GM12801 (cell line): ENCODE measurements around the gene AK5.

Experiments used
- TF ChIP-seq, protein P1 (sequence below): IDR thresholded peaks from one replicate; pipeline ENCODE4 v1.5.1; 2011; ENCODE audit warnings: control low read depth; ENCODE audit not compliant: insufficient read length; ENCODE audit errors: extremely low read depth

The AK5 gene

DNA sequence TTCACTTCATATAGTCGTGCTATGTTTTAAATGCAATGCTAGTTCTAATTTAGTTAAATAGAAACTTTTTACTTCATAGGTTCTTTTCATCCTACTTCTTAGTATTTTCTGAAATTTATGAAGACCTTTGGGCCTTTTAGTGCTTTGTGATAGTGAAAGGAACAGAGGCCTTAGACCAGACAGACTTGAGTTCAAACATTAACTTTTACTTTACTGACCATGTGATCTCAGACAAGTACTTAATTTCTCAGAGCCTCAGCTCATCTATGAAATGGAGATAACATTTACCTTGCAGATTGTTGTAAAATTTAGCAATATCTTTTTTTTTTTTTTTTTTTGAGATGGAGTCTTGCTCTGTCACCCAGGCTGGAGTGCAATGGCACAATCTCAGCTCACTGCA is 57.5 kb downstream of the AK5 start:
- TF ChIP-seq, protein P1, sequence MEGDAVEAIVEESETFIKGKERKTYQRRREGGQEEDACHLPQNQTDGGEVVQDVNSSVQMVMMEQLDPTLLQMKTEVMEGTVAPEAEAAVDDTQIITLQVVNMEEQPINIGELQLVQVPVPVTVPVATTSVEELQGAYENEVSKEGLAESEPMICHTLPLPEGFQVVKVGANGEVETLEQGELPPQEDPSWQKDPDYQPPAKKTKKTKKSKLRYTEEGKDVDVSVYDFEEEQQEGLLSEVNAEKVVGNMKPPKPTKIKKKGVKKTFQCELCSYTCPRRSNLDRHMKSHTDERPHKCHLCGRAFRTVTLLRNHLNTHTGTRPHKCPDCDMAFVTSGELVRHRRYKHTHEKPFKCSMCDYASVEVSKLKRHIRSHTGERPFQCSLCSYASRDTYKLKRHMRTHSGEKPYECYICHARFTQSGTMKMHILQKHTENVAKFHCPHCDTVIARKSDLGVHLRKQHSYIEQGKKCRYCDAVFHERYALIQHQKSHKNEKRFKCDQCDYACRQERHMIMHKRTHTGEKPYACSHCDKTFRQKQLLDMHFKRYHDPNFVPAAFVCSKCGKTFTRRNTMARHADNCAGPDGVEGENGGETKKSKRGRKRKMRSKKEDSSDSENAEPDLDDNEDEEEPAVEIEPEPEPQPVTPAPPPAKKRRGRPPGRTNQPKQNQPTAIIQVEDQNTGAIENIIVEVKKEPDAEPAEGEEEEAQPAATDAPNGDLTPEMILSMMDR = no peak

DNA sequence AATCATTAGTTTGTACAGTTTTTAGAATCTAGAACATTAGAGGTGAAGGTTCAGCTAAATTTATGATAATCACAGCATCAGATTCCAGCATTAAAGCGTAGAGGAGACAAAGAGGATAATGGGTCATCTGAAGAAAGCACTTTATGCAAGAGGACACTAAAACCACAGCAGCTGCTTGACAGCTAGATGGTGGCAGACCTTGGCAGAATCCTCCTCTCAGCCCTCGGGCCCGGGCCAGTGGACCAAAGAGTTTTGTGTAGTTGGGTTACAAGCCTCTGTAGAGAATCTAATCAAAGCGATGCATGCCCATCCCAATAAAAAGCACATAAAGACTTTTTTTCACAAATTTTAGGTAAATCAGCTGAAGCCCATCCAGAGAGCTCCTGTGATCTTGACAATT is 59.4 kb downstream of the AK5 start:
- TF ChIP-seq, protein P1 = no peak

DNA sequence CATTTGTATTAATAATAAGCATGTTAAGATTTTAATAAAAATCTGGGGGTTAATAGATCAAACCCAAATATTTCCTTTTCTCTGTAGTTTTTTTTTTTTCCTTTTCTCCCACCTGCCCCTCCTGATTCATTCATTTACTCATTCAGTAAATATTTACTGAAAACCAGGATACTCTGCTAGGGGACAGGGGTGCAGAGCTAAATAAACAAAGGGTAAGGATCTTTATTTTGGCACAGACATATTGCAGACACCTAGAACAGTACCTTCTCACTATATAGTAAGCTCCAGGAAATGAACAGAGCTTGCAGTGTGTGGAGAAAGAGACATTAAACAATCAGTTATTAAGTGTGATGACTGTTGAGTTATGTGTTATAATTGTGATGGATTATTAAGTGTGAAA is 60.9 kb downstream of the AK5 start:
- TF ChIP-seq, protein P1 = no peak

DNA sequence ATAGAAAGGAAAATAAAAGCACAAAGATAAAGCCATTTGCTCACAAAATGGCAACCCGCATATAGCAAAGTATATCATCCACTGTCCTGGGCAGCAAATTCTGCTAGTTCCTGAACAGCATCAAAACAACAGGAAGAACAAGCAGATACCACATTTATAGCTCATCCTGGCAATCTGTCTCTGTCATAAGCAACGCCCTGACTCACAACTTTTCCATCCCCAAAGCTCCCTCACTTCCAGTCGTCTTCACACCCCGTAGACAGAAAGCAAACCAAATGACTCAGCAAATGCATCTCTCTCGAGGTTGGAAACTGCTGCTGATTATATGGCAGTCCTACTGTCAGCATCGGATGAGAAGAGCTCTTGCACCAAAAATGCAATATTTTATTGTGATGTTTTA is 65.8 kb downstream of the AK5 start:
- TF ChIP-seq, protein P1 = no peak

DNA sequence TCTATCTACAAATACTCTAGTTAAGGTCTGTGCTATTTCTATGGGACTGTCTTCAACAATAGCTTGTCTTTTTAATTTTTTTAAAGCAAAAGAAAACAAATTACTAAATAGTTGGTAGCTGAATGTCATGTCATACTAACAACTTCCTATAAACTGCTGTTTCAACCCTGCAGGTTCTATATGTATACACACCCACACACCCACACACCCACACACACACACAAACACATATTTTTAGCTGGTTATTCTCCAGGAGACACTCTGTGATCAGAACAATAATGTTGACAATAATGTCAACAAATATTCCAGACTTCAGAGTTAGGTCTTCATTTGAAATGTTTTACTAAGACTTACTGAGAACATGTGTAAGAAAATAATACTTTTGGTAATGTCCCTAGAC is 66.7 kb downstream of the AK5 start:
- TF ChIP-seq, protein P1 = no peak

DNA sequence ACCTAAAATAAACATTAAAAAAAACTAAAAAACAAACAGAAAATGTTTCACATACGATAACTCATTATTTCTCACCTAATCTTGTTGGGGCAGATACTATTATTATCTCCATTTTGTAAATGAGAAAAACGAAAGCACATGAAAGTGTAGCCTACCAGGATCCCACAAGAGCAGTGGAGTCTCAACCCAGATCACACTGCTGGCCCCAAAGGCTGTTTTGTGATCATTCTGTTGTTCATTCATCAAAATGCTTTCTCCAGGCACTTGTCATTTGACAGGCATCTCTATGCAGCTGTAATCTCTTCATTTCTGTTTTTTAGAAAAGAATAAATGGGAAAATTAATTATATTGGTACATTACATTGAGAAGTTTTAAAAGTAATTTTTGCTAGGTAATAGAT is 67.5 kb downstream of the AK5 start:
- TF ChIP-seq, protein P1 = no peak

DNA sequence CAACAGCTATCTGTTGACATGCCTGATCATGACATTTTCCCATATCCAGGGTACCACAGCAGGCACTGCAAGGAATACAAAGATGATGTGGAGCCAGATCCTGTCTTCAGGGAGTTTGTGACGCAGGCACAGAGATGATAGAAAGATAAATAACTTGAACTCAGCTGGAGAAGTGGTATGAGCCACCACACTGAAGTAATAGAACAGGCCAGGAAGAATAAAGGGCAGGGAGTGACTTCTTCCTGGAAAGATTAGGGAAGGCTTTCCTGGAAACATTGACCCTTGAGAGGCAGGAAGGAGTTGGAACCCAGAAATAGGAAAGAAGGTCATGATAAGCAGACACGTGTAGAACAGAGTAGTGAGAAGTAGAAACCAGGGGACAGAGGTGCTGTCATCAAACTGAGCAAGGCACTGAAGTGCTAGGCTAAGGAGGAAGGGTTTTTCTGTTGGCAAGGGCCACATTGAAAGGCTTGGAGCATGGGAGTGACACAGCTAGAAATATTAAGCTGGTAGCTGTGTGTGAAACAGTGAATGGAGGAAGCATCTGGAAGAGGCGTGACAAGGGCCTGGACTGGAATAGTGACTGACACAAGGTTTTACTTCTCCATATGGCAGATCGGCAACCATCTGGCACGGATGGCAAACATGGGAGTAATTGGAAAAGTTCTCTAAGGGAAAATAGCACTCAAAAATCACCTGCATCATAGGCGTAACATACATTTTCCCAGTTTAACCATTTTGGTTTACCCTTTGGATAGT is 68.4 kb downstream of the AK5 start:
- TF ChIP-seq, protein P1 = no peak
